ENCODE data around the gene SSC5D. TPM values are rescaled to one million over a fixed set of nuclear protein-coding genes. Genes with fewer than 3 reads are reported as not detected.

The SSC5D gene
- polyA plus RNA-seq, 1 donor = 1.1 TPM

- no peak for DNase-seq
Observed at GRCh38 chr19:55536951-55537740, 48.9 kb downstream of the SSC5D start, which contains the start of gene SBK2. Gene SBK2 (minus strand): TSS chr19:55537133. CDS start chr19:55536294, 839 bp downstream.

- no peak for DNase-seq
Observed at GRCh38 chr19:55537741-55538111, 49.5 kb downstream of the SSC5D start.

- no peak for DNase-seq
Observed at GRCh38 chr19:55538132-55538531, 49.9 kb downstream of the SSC5D start.

- DNase-seq = no peak
Observed at GRCh38 chr19:55539090-55539984, 51.1 kb downstream of the SSC5D start.

- DNase-seq = no peak
Observed at GRCh38 chr19:55540619-55541018, 52.4 kb downstream of the SSC5D start.

- DNase-seq = no peak
Observed at GRCh38 chr19:55541091-55541490, 52.9 kb downstream of the SSC5D start.

GRCh38 chr19:55542292-55542855 lies 54.1 kb downstream of the SSC5D start:
- DNase-seq = no peak

- no peak for DNase-seq
Observed at GRCh38 chr19:55543567-55543966, 55.3 kb downstream of the SSC5D start.

- no peak for DNase-seq
Observed at GRCh38 chr19:55544014-55544413, 55.8 kb downstream of the SSC5D start.

GRCh38 chr19:55544776-55545439 lies 56.7 kb downstream of the SSC5D start:
- no peak for DNase-seq

- DNase-seq = no peak
Observed at GRCh38 chr19:55545443-55545842, 57.2 kb downstream of the SSC5D start, which contains the start of gene SBK3. Gene SBK3 (minus strand): TSS chr19:55545543. CDS start chr19:55545543, 0 bp downstream.

- no peak for DNase-seq
Observed at GRCh38 chr19:55546011-55546410, 57.8 kb downstream of the SSC5D start.

- no peak for DNase-seq
Observed at GRCh38 chr19:55546822-55547614, 58.8 kb downstream of the SSC5D start.

GRCh38 chr19:55549500-55550320 lies 61.5 kb downstream of the SSC5D start:
- peak; percentile 81 for DNase-seq

- DNase-seq = no peak
Observed at GRCh38 chr19:55550321-55550650, 62.0 kb downstream of the SSC5D start.

- no peak for DNase-seq
Observed at GRCh38 chr19:55552206-55552605, 64.0 kb downstream of the SSC5D start.

GRCh38 chr19:55552620-55553019 lies 64.4 kb downstream of the SSC5D start:
- no peak for DNase-seq

- DNase-seq = no peak
Observed at GRCh38 chr19:55553217-55554182, 65.3 kb downstream of the SSC5D start.

GRCh38 chr19:55554302-55554701 lies 66.1 kb downstream of the SSC5D start:
- no peak for DNase-seq

Data from left kidney (tissue), 2 donors.